Caco-2 (cell line): Measurements from ENCODE around the gene SLIT3. TPM values are rescaled to one million over a fixed set of nuclear protein-coding genes. Genes with fewer than 3 reads are reported as not detected.

Source experiments
- BruUV-seq: library from RNA; stranded (reverse); fragments of 400-500 nt; replicated peaks from 2 replicates; lab custom pipeline; 2021; lab: Mats Ljungman, UMichigan
- CTCF ChIA-PET: fragments of 300-600 bp; sonication (Branson Sonifier 250); formaldehyde crosslinking; loops from one replicate; lab custom pipeline; 2022; ENCODE audit warnings: antibody characterized with exemption; lab: Charles Lee
- POLR2A ChIA-PET: fragments of 300-600 bp; sonication (Branson Sonifier 250); formaldehyde crosslinking; loops from one replicate; lab custom pipeline; 2022; ENCODE audit warnings: antibody characterized with exemption; lab: Charles Lee
- DNase-seq, 2 experiments: peaks; one replicate each; pipeline versions ENCODE4 v3.0.0 to v3.0.0-alpha.2; 2020 to 2022
- H3K27me3 ChIP-seq: replicated peaks from 2 replicates; pipeline ENCODE4 v1.6.0; 2011; ENCODE audit warnings: low read length; ENCODE audit not compliant: control insufficient read depth, insufficient read depth
- H3K36me3 ChIP-seq: 2 replicates; pipeline ENCODE4 v1.5.1; 2011; ENCODE audit warnings: low read length; ENCODE audit not compliant: control insufficient read depth, insufficient read depth
- H3K4me1 ChIP-seq: fragments of 250-450 bp; sonication (Bioruptor Pico); 2 replicates; pipeline ENCODE4 v1.5.1; 2020; ENCODE audit warnings: mild to moderate bottlenecking
- H3K4me3 ChIP-seq: 2 replicates; pipeline ENCODE4 v1.5.1; 2011; ENCODE audit warnings: low read depth, mild to moderate bottlenecking, control low read depth, low read length
- H3K9me3 ChIP-seq: fragments of 250-450 bp; sonication (Bioruptor Pico); 2 replicates; pipeline ENCODE4 v1.5.1; 2020; ENCODE audit warnings: mild to moderate bottlenecking, moderate library complexity
- H3K27ac Mint-ChIP-seq: one replicate; pipeline ENCODE4 v1.8.0; 2022; ENCODE audit warnings: mixed read lengths; ENCODE audit not compliant: unreplicated experiment
- H3K27me3 Mint-ChIP-seq: one replicate; pipeline ENCODE4 v1.8.0; 2022; ENCODE audit warnings: mixed read lengths; ENCODE audit not compliant: insufficient read depth, unreplicated experiment
- H3K36me3 Mint-ChIP-seq: one replicate; pipeline ENCODE4 v1.8.0; 2022; ENCODE audit warnings: mild to moderate bottlenecking, mixed read lengths; ENCODE audit not compliant: insufficient read depth, unreplicated experiment
- H3K4me1 Mint-ChIP-seq: one replicate; pipeline ENCODE4 v1.8.0; 2022; ENCODE audit warnings: low read depth, mixed read lengths; ENCODE audit not compliant: unreplicated experiment
- H3K4me3 Mint-ChIP-seq: one replicate; pipeline ENCODE4 v1.8.0; 2022; ENCODE audit warnings: mild to moderate bottlenecking, moderate library complexity, mixed read lengths; ENCODE audit not compliant: unreplicated experiment
- H3K9me3 Mint-ChIP-seq: one replicate; pipeline ENCODE4 v1.8.0; 2022; ENCODE audit warnings: mixed read lengths; ENCODE audit not compliant: unreplicated experiment
- intact Hi-C: fragments of 100-400 bp; cut with micrococcal nuclease; formaldehyde crosslinking; loops from one replicate; pipeline ENCODE4 v1.10.0; 2022; ENCODE audit not compliant: unreplicated experiment
- total RNA-seq: library from RNA; stranded (reverse); gene quantifications from 2 replicates; pipeline ENCODE4 v1.2.3, GENCODE V29; 2022
- TF ChIP-seq, protein P1 (sequence below), 2 experiments: fragments of 200-600 bp in 1 of 2; IDR thresholded peaks; 1 replicate in 1 of 2; 2 replicates in 1 of 2; pipeline versions ENCODE4 v1.5.1 to v1.8.0; 2011 to 2022; ENCODE audit warnings: antibody characterized with exemption in 1 of 2, control low read depth in 1 of 2, inconsistent platforms in 1 of 2, low read depth in 1 of 2, low read length in 1 of 2, mild to moderate bottlenecking in 1 of 2, moderate library complexity in 1 of 2; ENCODE audit not compliant: insufficient read depth in 1 of 2, severe bottlenecking in 1 of 2, unreplicated experiment in 1 of 2

SLIT3 gene
- total RNA-seq, 1 experiment from 2014 or later: 2.1 TPM

DNA sequence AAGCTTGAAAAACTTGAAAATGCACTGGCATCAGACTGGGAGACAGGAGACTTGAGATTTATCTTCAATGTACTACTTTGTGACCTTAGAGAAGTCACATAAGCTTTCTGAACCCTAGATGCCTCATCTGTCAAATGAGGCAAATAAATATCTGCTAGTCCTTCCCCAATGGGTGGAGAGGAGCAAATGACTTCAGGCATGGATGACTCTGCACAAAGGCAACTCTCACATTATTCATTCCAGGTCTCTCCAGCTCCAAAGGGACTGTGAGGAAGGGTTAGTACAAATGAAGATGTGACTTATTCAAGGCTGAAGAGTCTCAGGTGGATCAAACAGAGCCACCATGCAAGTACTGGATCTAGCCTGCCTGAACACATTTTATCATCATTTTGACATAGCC, 228.7 kb downstream of the SLIT3 start:
- BruUV-seq: no TSS peak
- no peaks in the 10 kb centered on the region for H3K9me3 ChIP-seq
- no peak for DNase-seq
- Mint-ChIP-seq H3K4me1 (peaks cover 14% of the 10 kb centered on the region), H3K36me3 (no peaks in the 10 kb centered on the region), H3K27ac (no peak overlapping the region), H3K4me3 (no peak overlapping the region), H3K9me3 (peaks cover 9% of the 10 kb centered on the region), H3K27me3 (no peaks in the 10 kb centered on the region)
- no peaks in the 10 kb centered on the region for H3K36me3 ChIP-seq
- no peaks in the 10 kb centered on the region; the same call in 1 of the 2 replicates for H3K4me1 ChIP-seq
- POLR2A ChIA-PET: no interaction called here
- intact Hi-C loops: no loop called here
- no peaks in the 10 kb centered on the region for H3K27me3 ChIP-seq
- CTCF ChIA-PET: no interaction called here
- H3K4me3 ChIP-seq: no peak overlapping the region
- TF ChIP-seq, protein P1, sequence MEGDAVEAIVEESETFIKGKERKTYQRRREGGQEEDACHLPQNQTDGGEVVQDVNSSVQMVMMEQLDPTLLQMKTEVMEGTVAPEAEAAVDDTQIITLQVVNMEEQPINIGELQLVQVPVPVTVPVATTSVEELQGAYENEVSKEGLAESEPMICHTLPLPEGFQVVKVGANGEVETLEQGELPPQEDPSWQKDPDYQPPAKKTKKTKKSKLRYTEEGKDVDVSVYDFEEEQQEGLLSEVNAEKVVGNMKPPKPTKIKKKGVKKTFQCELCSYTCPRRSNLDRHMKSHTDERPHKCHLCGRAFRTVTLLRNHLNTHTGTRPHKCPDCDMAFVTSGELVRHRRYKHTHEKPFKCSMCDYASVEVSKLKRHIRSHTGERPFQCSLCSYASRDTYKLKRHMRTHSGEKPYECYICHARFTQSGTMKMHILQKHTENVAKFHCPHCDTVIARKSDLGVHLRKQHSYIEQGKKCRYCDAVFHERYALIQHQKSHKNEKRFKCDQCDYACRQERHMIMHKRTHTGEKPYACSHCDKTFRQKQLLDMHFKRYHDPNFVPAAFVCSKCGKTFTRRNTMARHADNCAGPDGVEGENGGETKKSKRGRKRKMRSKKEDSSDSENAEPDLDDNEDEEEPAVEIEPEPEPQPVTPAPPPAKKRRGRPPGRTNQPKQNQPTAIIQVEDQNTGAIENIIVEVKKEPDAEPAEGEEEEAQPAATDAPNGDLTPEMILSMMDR (IDR thresholded peaks at IDR 0.05; ENCODE audit: insufficient read depth in 1 of 2, low read depth in 1 of 2, low read length in 1 of 2, severe bottlenecking in 1 of 2, unreplicated experiment in 1 of 2): no peak

DNA sequence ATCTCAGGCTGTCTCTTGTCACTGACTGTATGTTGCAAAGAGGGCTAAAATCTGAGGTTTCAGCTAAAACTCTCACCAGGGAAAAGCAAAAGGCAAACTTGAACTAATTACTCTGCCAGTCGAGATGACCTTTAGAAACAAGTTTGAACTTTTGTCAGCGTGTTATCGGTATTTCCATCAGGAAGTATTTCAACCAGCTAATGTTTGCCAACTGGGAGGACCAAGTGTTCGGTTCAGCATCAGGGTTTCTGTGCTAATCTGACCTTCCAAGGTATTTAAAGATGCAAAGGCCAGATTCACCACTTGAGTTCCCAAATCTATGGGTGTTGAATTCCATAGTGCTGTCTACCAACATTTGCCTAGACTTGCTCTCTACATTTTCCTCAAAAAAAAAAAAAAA, 230.5 kb downstream of the SLIT3 start:
- H3K9me3 Mint-ChIP-seq: peaks cover 9% of the 10 kb centered on the region
- ChIA-PET POLR2A (no interaction called here), CTCF (interaction anchor here (0.7 to 0.8 kb wide), 2 partner anchors 81 to 391 kb away, joined by 3 to 4 read pairs; no protein-coding TSS in a partner anchor)
- H3K27ac Mint-ChIP-seq: no peak overlapping the region
- TF ChIP-seq, protein P1 (IDR thresholded peaks at IDR 0.05; ENCODE audit: insufficient read depth in 1 of 2, low read depth in 1 of 2, low read length in 1 of 2, severe bottlenecking in 1 of 2, unreplicated experiment in 1 of 2): no peak
- Histone ChIP-seq H3K4me1 (peaks cover 4% of the 10 kb centered on the region), H3K27me3 (no peaks in the 10 kb centered on the region), H3K9me3 (no peaks in the 10 kb centered on the region), H3K36me3 (no peaks in the 10 kb centered on the region), H3K4me3 (no peak overlapping the region)
- no TSS peak for BruUV-seq
- peaks cover 14% of the 10 kb centered on the region for H3K4me1 Mint-ChIP-seq
- no peaks in the 10 kb centered on the region for H3K36me3 Mint-ChIP-seq
- no peak overlapping the region for H3K4me3 Mint-ChIP-seq
- intact Hi-C loops: no loop called here
- no peak for DNase-seq
- no peaks in the 10 kb centered on the region for H3K27me3 Mint-ChIP-seq

DNA sequence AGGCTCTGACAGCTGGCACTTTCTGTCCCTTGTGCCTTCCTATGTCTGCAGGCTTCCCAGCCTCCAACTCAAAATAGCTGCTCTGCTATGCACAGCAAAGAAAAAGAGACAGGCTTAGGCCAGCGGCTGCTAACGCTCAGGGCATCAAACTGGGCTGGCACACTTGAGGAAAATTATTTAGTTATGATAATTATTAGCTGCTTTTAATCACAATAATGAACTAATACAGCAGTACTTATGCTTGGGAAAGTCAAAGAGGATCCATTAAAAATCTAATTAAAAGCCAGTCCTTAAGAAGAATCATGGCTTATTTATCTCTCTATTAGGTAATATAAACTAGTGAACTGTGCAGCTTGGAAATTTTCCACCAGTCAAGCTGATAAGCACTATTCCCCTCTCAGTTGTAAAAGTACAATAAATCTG, 233.2 kb downstream of the SLIT3 start:
- TF ChIP-seq, protein P1 (IDR thresholded peaks at IDR 0.05; ENCODE audit: insufficient read depth in 1 of 2, low read depth in 1 of 2, low read length in 1 of 2, severe bottlenecking in 1 of 2, unreplicated experiment in 1 of 2): no peak
- H3K27me3 ChIP-seq: no peaks in the 10 kb centered on the region
- H3K4me1 ChIP-seq: peaks cover 18% of the 10 kb centered on the region
- H3K36me3 ChIP-seq: no peaks in the 10 kb centered on the region
- Mint-ChIP-seq H3K36me3 (no peaks in the 10 kb centered on the region), H3K27ac (no peak overlapping the region), H3K9me3 (no peaks in the 10 kb centered on the region), H3K4me3 (no peak overlapping the region), H3K27me3 (no peaks in the 10 kb centered on the region), H3K4me1 (peaks cover 21% of the 10 kb centered on the region)
- CTCF ChIA-PET: no interaction called here
- no peaks in the 10 kb centered on the region for H3K9me3 ChIP-seq
- BruUV-seq: no TSS peak
- no peak for DNase-seq
- no peak overlapping the region for H3K4me3 ChIP-seq
- intact Hi-C loops: no loop called here
- POLR2A ChIA-PET: no interaction called here
